PC-3 (cell line): ENCODE data around the gene KEAP1. TPM values are rescaled to one million over a fixed set of nuclear protein-coding genes. Genes with fewer than 3 reads are reported as not detected.

Experiments
- ATAC-seq: fragments of 200-7000 bp; cut with Tn5 transposase; 2 replicates; pipeline ENCODE4 v1.9.1; 2020; ENCODE audit warnings: mild to moderate bottlenecking, moderate library complexity
- BruUV-seq: library from RNA; stranded (reverse); fragments of 400-500 nt; replicated peaks from 2 replicates; lab custom pipeline; 2021; lab: Mats Ljungman, UMichigan
- CTCF ChIA-PET: fragments of 300-600 bp; sonication (Branson Sonifier 250); formaldehyde crosslinking; loops from one replicate; lab custom pipeline; 2022; ENCODE audit warnings: antibody characterized with exemption; lab: Charles Lee
- POLR2A ChIA-PET: fragments of 300-600 bp; sonication (Branson Sonifier 250); formaldehyde crosslinking; loops from one replicate; lab custom pipeline; 2022; ENCODE audit warnings: antibody characterized with exemption; ENCODE audit not compliant: unreplicated experiment; lab: Charles Lee
- DNase-seq: peaks from one replicate; pipeline ENCODE4 v3.0.0-alpha.2; 2015
- H2AFZ ChIP-seq: fragments of 300-600 bp; sonication (generic); 2 replicates; pipeline ENCODE4 v1.6.0; 2016; ENCODE audit warnings: antibody characterized with exemption, low read length
- H3F3A ChIP-seq: fragments of 300-600 bp; sonication (generic); one replicate; pipeline ENCODE4 v1.6.0; 2017; ENCODE audit warnings: antibody characterized with exemption, low read length, control low read depth, mild to moderate bottlenecking; ENCODE audit not compliant: unreplicated experiment
- H3K27ac ChIP-seq: fragments of 300-600 bp; sonication (generic); 2 replicates; pipeline ENCODE4 v1.5.1; 2016; ENCODE audit warnings: mild to moderate bottlenecking, low read length
- H3K27me3 ChIP-seq: fragments of 300-600 bp; sonication (generic); 2 replicates; pipeline ENCODE4 v1.6.1; 2016; ENCODE audit warnings: low read length, mixed read lengths
- H3K36me3 ChIP-seq: fragments of 300-600 bp; sonication (generic); 2 replicates; pipeline ENCODE4 v1.6.1; 2016; ENCODE audit warnings: low read depth, mixed run types, low read length, mixed read lengths
- H3K4me1 ChIP-seq: fragments of 300-600 bp; sonication (generic); 2 replicates; pipeline ENCODE4 v1.5.1; 2016; ENCODE audit warnings: low read length; ENCODE audit not compliant: insufficient read depth
- H3K4me2 ChIP-seq: fragments of 300-600 bp; sonication (generic); 2 replicates; pipeline ENCODE4 v1.6.0; 2016; ENCODE audit warnings: low read length
- H3K4me3 ChIP-seq: fragments of 300-600 bp; sonication (generic); 2 replicates; pipeline ENCODE4 v1.5.1; 2016; ENCODE audit warnings: mild to moderate bottlenecking, low read length, mixed read lengths
- H3K79me2 ChIP-seq: fragments of 300-600 bp; sonication (generic); 2 replicates; pipeline ENCODE4 v1.6.1; 2017; ENCODE audit warnings: low read length, mixed read lengths
- H3K9ac ChIP-seq: fragments of 300-600 bp; sonication (generic); 2 replicates; pipeline ENCODE4 v1.6.0; 2016; ENCODE audit warnings: mild to moderate bottlenecking, low read length
- H3K9me2 ChIP-seq: fragments of 300-600 bp; sonication (generic); replicated peaks from 2 replicates; pipeline ENCODE4 v1.6.1; 2016; ENCODE audit warnings: mixed run types, low read length, mixed read lengths
- H3K9me3 ChIP-seq: fragments of 300-600 bp; sonication (generic); 2 replicates; pipeline ENCODE4 v1.6.1; 2016; ENCODE audit warnings: low read length, mixed read lengths
- H4K20me1 ChIP-seq: fragments of 300-600 bp; sonication (generic); 2 replicates; pipeline ENCODE4 v1.6.1; 2016; ENCODE audit warnings: low read length, mixed read lengths
- EZH2 ChIP-seq: fragments of 300-600 bp; sonication (generic); IDR thresholded peaks from one replicate; pipeline ENCODE4 v1.6.1; 2017; ENCODE audit warnings: antibody characterized with exemption, mild to moderate bottlenecking, low read length; ENCODE audit not compliant: unreplicated experiment
- EZH2phosphoT487 ChIP-seq: fragments of 300-600 bp; sonication (generic); IDR thresholded peaks from 2 replicates; pipeline ENCODE4 v1.6.1; 2018; ENCODE audit warnings: mild to moderate bottlenecking, antibody characterized with exemption, low read length, borderline replicate concordance
- intact Hi-C: fragments of 100-400 bp; cut with micrococcal nuclease; formaldehyde crosslinking; loops from 2 replicates; pipeline ENCODE4 v1.9.0; 2023
- total RNA-seq: library from RNA; depleted of rRNA; stranded (reverse); fragments of >200 nt; gene quantifications from 2 replicates; pipeline ENCODE4 v1.2.3, GENCODE V29; 2014
- TF ChIP-seq, protein P1 (sequence below): fragments of 300-600 bp; sonication (generic); conservative IDR thresholded peaks from 2 replicates; pipeline ENCODE4 v1.5.1; 2017; ENCODE audit warnings: antibody characterized with exemption, low read depth, mild to moderate bottlenecking, low read length

Gene KEAP1
- total RNA-seq, 1 experiment from 2014 or later, result 151 TPM

GRCh38 chr19:10510301-10510802 lies 7.2 kb upstream of the KEAP1 start:
- H3K9me3 ChIP-seq, result no peaks in the 10 kb centered on the region
- peak; percentile 50 for DNase-seq
- TF ChIP-seq, protein P1, sequence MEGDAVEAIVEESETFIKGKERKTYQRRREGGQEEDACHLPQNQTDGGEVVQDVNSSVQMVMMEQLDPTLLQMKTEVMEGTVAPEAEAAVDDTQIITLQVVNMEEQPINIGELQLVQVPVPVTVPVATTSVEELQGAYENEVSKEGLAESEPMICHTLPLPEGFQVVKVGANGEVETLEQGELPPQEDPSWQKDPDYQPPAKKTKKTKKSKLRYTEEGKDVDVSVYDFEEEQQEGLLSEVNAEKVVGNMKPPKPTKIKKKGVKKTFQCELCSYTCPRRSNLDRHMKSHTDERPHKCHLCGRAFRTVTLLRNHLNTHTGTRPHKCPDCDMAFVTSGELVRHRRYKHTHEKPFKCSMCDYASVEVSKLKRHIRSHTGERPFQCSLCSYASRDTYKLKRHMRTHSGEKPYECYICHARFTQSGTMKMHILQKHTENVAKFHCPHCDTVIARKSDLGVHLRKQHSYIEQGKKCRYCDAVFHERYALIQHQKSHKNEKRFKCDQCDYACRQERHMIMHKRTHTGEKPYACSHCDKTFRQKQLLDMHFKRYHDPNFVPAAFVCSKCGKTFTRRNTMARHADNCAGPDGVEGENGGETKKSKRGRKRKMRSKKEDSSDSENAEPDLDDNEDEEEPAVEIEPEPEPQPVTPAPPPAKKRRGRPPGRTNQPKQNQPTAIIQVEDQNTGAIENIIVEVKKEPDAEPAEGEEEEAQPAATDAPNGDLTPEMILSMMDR, result peak; percentile 86
- no peak for TF ChIP-seq EZH2
- H3K9me2 ChIP-seq, result no peaks in the 10 kb centered on the region
- ATAC-seq, result peak; percentile 39
- POLR2A ChIA-PET, result interaction anchor here (0.6 kb wide), 2 partner anchors 8 to 326 kb away, joined by 3 to 5 read pairs; no protein-coding TSS in a partner anchor
- no peaks in the 10 kb centered on the region for H3K27me3 ChIP-seq
- no peaks in the 10 kb centered on the region for H3K36me3 ChIP-seq
- CTCF ChIA-PET, result no interaction called here
- peaks cover 8% of the 10 kb centered on the region; the same call in 1 of the 2 replicates for H3K4me1 ChIP-seq
- no TSS peak for BruUV-seq
- H3K27ac ChIP-seq, result no peak overlapping the region
- H3K9ac ChIP-seq, result no peak overlapping the region
- intact Hi-C loops, result no loop called here
- no peaks in the 10 kb centered on the region for H4K20me1 ChIP-seq
- peak overlapping the region; percentile 42; the same call in 1 of the 2 replicates for H2AFZ ChIP-seq
- no peaks in the 10 kb centered on the region for H3F3A ChIP-seq
- H3K4me2 ChIP-seq, result peak overlapping the region; percentile 48
- H3K4me3 ChIP-seq, result no peak overlapping the region
- no peaks in the 10 kb centered on the region for H3K79me2 ChIP-seq

GRCh38 chr19:10508707-10509106 lies 5.6 kb upstream of the KEAP1 start:
- Histone ChIP-seq H3K79me2 (no peaks in the 10 kb centered on the region), H3K9ac (no peak overlapping the region), H3K4me3 (no peak overlapping the region), H3K9me2 (no peaks in the 10 kb centered on the region), H4K20me1 (no peaks in the 10 kb centered on the region), H3K36me3 (no peaks in the 10 kb centered on the region), H3K27ac (no peak overlapping the region), H3K9me3 (no peaks in the 10 kb centered on the region), H3F3A (no peaks in the 10 kb centered on the region), H3K4me1 (peaks cover 8% of the 10 kb centered on the region; the same call in 1 of the 2 replicates), H2AFZ (no peak overlapping the region), H3K27me3 (no peaks in the 10 kb centered on the region), H3K4me2 (no peak overlapping the region)
- ATAC-seq (peak; percentile 28), DNase-seq (peak; percentile 68)
- no peak for TF ChIP-seq EZH2
- ChIA-PET CTCF (interaction anchor here (0.6 to 1.0 kb wide), 2 partner anchors 25 to 29 kb away, joined by 4 to 5 read pairs; no protein-coding TSS in a partner anchor), POLR2A (interaction anchor here (0.7 kb wide), 1 partner anchor 358 kb away, joined by 6 read pairs; no protein-coding TSS in a partner anchor)
- intact Hi-C loops, result no loop called here
- BruUV-seq, result no TSS peak

GRCh38 chr19:10508036-10508435 lies 4.9 kb upstream of the KEAP1 start:
- ChIA-PET POLR2A (interaction anchor here (0.7 kb wide), 1 partner anchor 358 kb away, joined by 6 read pairs; no protein-coding TSS in a partner anchor), CTCF (interaction anchor here (1.0 kb wide), 1 partner anchor 25 kb away, joined by 4 read pairs; no protein-coding TSS in a partner anchor)
- H4K20me1 ChIP-seq, result no peaks in the 10 kb centered on the region
- H3K27ac ChIP-seq, result no peak overlapping the region
- no TSS peak for BruUV-seq
- no peaks in the 10 kb centered on the region for H3K27me3 ChIP-seq
- no peak for DNase-seq
- no peak overlapping the region for H3K9ac ChIP-seq
- no peaks in the 10 kb centered on the region for H3K9me2 ChIP-seq
- no peaks in the 10 kb centered on the region for H3K9me3 ChIP-seq
- H3K36me3 ChIP-seq, result no peaks in the 10 kb centered on the region
- no peak overlapping the region for H2AFZ ChIP-seq
- H3K79me2 ChIP-seq, result no peaks in the 10 kb centered on the region
- TF ChIP-seq, protein P1, result no peak
- TF ChIP-seq EZH2, result no peak
- no peak for TF ChIP-seq EZH2phosphoT487
- no peak overlapping the region for H3K4me2 ChIP-seq
- intact Hi-C loops, result no loop called here
- no peak for ATAC-seq
- H3K4me3 ChIP-seq, result no peak overlapping the region
- H3K4me1 ChIP-seq, result peaks cover 8% of the 10 kb centered on the region; the same call in 1 of the 2 replicates
- no peaks in the 10 kb centered on the region for H3F3A ChIP-seq
